Upper lobe of right lung (tissue), 1 donor: Measurements from ENCODE around the gene CCDC183. TPM values are rescaled to one million over a fixed set of nuclear protein-coding genes. Genes with fewer than 3 reads are reported as not detected.
"Not testable (repeated sequence)": the region's sequence is repeated elsewhere in the genome, so short reads cannot be mapped to it uniquely, and the experiment has no call there.

Experiments used
- ATAC-seq: fragments of 200-7000 bp; cut with Tn5 transposase; one replicate; pipeline ENCODE4 v1.9.1; 2020; ENCODE audit warnings: mild to moderate bottlenecking, moderate library complexity
- DNase-seq: peaks from one replicate; pipeline ENCODE4 v3.0.0-alpha.2; 2020
- H3K27ac ChIP-seq: fragments of 200-600 bp; one replicate; pipeline ENCODE4 v1.8.0; 2022
- H3K27me3 ChIP-seq: fragments of 200-600 bp; one replicate; pipeline ENCODE4 v1.8.0; 2022; ENCODE audit warnings: mild to moderate bottlenecking
- H3K36me3 ChIP-seq: fragments of 200-600 bp; one replicate; pipeline ENCODE4 v1.8.0; 2022
- H3K4me1 ChIP-seq: fragments of 200-600 bp; one replicate; pipeline ENCODE4 v1.8.0; 2022
- H3K4me3 ChIP-seq: fragments of 200-600 bp; one replicate; pipeline ENCODE4 v1.8.0; 2022; ENCODE audit warnings: mild to moderate bottlenecking
- H3K9me3 ChIP-seq: fragments of 200-600 bp; one replicate; pipeline ENCODE4 v1.8.0; 2022
- CTCF ChIP-seq: fragments of 200-600 bp; IDR thresholded peaks from one replicate; pipeline ENCODE4 v1.8.0; 2022; ENCODE audit warnings: antibody characterized with exemption
- intact Hi-C: fragments of 100-400 bp; cut with DNase I; formaldehyde crosslinking; loops from one replicate; pipeline ENCODE4 v1.11.0; 2022
- total RNA-seq: library from RNA; stranded (reverse); fragmentation: NEBNext Ultra II Directional; extraction: Animal tissue kit (Norgen Biotek cat#: 25700); gene quantifications from one replicate; pipeline ENCODE4 v1.2.1, GENCODE V29; 2021
- donor health status: DM: no; HTN: yes; CAD: no; lungs with severe emphysema.

The CCDC183 gene
- total RNA-seq, 1 donor from 2014 or later: 4.0 TPM

- Histone ChIP-seq H3K4me1 (no peaks in the 10 kb centered on the region), H3K36me3 (no peaks in the 10 kb centered on the region), H3K27ac (no peak overlapping the region), H3K4me3 (no peak overlapping the region), H3K27me3 (no peaks in the 10 kb centered on the region), H3K9me3 (no peaks in the 10 kb centered on the region)
- intact Hi-C loops: no loop called here
- no peak for TF ChIP-seq CTCF
- no peak for ATAC-seq
- DNase-seq: peak; percentile 62
These were observed 33.9 kb upstream of the CCDC183 start for GRCh38 chr9:136762221-136762691.

GRCh38 chr9:136762915-136763648 lies 33.1 kb upstream of the CCDC183 start:
- Histone ChIP-seq H3K27ac (no peak overlapping the region), H3K9me3 (no peaks in the 10 kb centered on the region), H3K4me1 (no peaks in the 10 kb centered on the region), H3K36me3 (no peaks in the 10 kb centered on the region), H3K27me3 (no peaks in the 10 kb centered on the region), H3K4me3 (no peak overlapping the region)
- DNase-seq (peak; percentile 79), ATAC-seq (peak; percentile 56)
- intact Hi-C loops: no loop called here
- TF ChIP-seq CTCF: no peak

- DNase-seq (peak; percentile 64), ATAC-seq (no peak)
- H3K27ac ChIP-seq: no peak overlapping the region
- no peak overlapping the region for H3K4me3 ChIP-seq
- no peaks in the 10 kb centered on the region for H3K27me3 ChIP-seq
- intact Hi-C loops: no loop called here
- H3K4me1 ChIP-seq: no peaks in the 10 kb centered on the region
- H3K9me3 ChIP-seq: no peaks in the 10 kb centered on the region
- H3K36me3 ChIP-seq: no peaks in the 10 kb centered on the region
- no peak for TF ChIP-seq CTCF
These were observed 32.5 kb upstream of the CCDC183 start for GRCh38 chr9:136763649-136764035.

GRCh38 chr9:136764301-136764891 lies 31.7 kb upstream of the CCDC183 start, which contains the start of gene LCN15:
LCN15 (minus strand) TSS chr9:136764518; CDS start chr9:136764488, 30 bp downstream.
- H3K27ac ChIP-seq: no peak within 1 kb of the TSS
- H3K4me1 ChIP-seq: no peaks in the 10 kb centered on the region
- intact Hi-C loops: no loop called here
- ATAC-seq: no peak
- no peak within 1 kb of the TSS for H3K4me3 ChIP-seq
- H3K36me3 ChIP-seq: no peaks in the 10 kb centered on the region
- no peaks in the 10 kb centered on the region for H3K27me3 ChIP-seq
- peak; percentile 60 for DNase-seq
- TF ChIP-seq CTCF: no peak
- H3K9me3 ChIP-seq: no peaks in the 10 kb centered on the region

- no peaks in the 10 kb centered on the region for H3K9me3 ChIP-seq
- H3K27ac ChIP-seq: no peak overlapping the region
- no peak overlapping the region for H3K4me3 ChIP-seq
- DNase-seq: peak; percentile 64
- intact Hi-C loops: no loop called here
- H3K27me3 ChIP-seq: no peaks in the 10 kb centered on the region
- no peaks in the 10 kb centered on the region for H3K4me1 ChIP-seq
- no peak for TF ChIP-seq CTCF
- ATAC-seq: no peak
- no peaks in the 10 kb centered on the region for H3K36me3 ChIP-seq
These were observed 31.1 kb upstream of the CCDC183 start for GRCh38 chr9:136765041-136765440.

GRCh38 chr9:136765745-136766409 lies 30.3 kb upstream of the CCDC183 start:
- peak; percentile 47 for DNase-seq
- H3K36me3 ChIP-seq, H3K9me3 ChIP-seq, H3K4me1 ChIP-seq, H3K4me3 ChIP-seq, intact Hi-C loops, ATAC-seq, H3K27me3 ChIP-seq, H3K27ac ChIP-seq: not testable (repeated sequence)
